ENCODE measurements around the gene PTMA. TPM values are rescaled to one million over a fixed set of nuclear protein-coding genes. Genes with fewer than 3 reads are reported as not detected.
A peak's percentile ranks its signal among the peaks of the same experiment; 100 is the strongest.
"Not testable (repeated sequence)": the region's sequence is repeated elsewhere in the genome, so short reads cannot be mapped to it uniquely, and the experiment has no call there.

Gene PTMA, protein sequence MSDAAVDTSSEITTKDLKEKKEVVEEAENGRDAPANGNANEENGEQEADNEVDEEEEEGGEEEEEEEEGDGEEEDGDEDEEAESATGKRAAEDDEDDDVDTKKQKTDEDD
- 1,000 to 10,000 TPM; 1,703 to 2,175 TPM for total RNA-seq

DNA sequence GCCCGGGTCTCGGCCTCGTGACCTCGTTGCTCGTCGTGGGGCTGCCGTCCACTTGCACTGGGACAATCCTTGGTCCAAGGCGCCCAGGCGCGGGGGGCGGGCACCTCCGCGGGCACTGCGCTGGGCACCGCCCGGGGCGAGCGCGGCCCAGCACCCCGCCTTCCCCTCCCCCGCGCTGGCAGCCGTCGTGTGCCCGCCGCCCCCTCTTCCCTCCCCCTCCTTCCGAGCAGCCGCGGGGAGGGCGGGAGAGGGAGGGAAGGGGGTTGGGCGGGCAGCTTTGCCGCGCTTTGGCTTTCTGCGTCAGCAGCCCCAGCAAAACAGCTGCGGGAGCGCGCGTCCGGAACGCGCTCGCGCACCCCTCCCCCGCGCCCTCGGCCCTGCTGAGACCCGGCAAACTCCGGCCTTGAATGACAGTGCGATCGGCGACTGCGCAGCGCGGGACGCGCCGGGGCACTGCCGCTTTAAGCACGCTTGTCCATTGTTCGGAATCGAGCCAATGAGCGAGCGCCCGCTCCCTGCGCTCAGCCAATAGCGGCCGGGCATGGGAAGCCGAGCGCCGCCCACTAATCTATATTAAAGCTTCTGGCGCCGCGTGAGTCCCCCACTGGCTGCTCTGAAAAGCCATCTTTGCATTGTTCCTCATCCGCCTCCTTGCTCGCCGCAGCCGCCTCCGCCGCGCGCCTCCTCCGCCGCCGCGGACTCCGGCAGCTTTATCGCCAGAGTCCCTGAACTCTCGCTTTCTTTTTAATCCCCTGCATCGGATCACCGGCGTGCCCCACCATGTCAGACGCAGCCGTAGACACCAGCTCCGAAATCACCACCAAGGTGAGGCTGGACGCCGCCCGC is at the start of gene PTMA:
Gene PTMA (plus strand): TSS at position 599 of the 846 bp plus-strand sequence. CDS start 182 bp downstream, at position 781.
- Mint-ChIP-seq H3K36me3 (peaks cover 37 to 43% of the 10 kb centered on the region in 2 donors), H3K9me3 (no peaks in the 10 kb centered on the region), H3K27ac (peak within 1 kb of the TSS; percentile 97 to 100)
- peak; percentile 74 to 78 for ATAC-seq
- peak; percentile 99 to 100 for DNase-seq (ENCODE audit: low spot score in 2 of 2)

DNA sequence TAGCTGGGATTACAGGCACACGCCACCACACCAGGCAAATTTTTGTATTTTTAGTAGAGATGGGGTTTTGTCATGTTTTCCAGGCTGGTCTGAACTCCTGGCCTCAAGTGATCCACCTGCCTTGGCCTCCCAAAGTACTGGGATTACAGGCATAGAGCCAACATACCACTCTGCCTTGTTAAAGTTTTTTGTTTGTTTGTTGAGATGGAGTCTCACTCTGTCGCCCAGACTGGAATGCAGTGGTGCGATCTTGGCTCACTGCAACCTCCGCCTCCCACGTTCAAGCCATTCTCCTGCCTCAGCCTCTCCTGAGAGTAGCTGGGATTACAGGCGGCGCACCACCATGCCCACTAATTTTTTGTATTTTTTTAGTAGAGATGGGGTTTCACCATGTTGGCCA is 48.3 kb upstream of the PTMA start:
- not testable (repeated sequence) for H3K27ac Mint-ChIP-seq; ATAC-seq; H3K9me3 Mint-ChIP-seq; DNase-seq (ENCODE audit: low spot score in 2 of 2)
- H3K36me3 Mint-ChIP-seq = peaks cover 0 to 19% of the 10 kb centered on the region in 2 donors

DNA sequence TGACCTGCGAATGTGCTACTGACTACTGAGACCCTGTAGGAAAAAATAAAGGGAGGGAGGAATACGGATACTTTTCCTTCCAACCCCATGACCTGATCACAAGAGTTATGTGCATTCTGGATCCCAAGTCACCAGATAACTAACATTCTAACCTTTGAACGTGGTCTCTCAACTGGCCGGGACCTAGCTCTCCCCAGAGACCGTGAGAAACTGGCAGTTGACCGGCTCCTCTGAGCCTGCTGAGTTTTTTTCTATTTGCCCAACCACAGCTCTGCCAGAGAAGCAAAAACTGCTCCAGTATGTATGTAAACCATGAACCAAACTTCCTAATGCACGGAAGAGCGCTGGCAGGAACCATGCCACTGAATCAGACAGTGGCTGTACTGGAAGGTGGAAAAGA is 47.5 kb upstream of the PTMA start:
- peaks cover 0 to 10% of the 10 kb centered on the region in 2 donors for H3K9me3 Mint-ChIP-seq
- ATAC-seq (no peak), DNase-seq (ENCODE audit: low spot score in 2 of 2) (no peak)
- peak overlapping the region in 1 of 2 donors; percentile 83 for H3K27ac Mint-ChIP-seq
- peaks cover 0 to 19% of the 10 kb centered on the region in 2 donors for H3K36me3 Mint-ChIP-seq

DNA sequence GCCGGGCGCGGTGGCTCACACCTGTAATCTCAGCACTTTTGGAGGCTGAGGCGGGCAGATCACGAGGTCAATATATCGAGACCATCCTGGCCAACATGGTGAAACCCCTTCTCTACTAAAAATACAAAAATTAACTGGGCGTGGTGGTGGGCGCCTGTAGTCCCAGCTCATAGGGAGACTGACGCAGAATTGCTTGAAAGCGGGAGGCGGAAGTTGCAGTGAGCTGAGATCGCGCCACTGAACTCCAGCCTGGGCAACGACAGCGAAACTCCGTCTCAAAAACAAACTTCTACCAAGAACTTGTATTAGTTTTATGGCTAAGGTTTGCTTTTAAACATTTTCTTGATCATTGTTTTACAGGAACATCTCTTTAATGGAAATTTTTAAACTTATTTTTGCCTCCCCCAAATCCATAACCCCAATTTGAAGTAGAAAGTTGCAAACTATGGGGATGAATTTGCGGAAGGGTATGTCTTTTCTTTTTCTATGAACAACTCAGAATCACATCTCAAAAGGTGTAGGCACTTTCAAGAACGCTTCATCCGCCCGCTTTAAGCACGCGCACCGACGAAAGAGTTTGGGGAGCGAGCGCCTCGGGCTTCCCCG is 46.8 kb upstream of the PTMA start:
- no peak for DNase-seq (ENCODE audit: low spot score in 2 of 2)
- H3K27ac Mint-ChIP-seq = peak overlapping the region; percentile 83 to 91
- H3K9me3 Mint-ChIP-seq = peaks cover 0 to 10% of the 10 kb centered on the region in 2 donors
- no peak for ATAC-seq
- H3K36me3 Mint-ChIP-seq = peaks cover 0 to 19% of the 10 kb centered on the region in 2 donors

DNA sequence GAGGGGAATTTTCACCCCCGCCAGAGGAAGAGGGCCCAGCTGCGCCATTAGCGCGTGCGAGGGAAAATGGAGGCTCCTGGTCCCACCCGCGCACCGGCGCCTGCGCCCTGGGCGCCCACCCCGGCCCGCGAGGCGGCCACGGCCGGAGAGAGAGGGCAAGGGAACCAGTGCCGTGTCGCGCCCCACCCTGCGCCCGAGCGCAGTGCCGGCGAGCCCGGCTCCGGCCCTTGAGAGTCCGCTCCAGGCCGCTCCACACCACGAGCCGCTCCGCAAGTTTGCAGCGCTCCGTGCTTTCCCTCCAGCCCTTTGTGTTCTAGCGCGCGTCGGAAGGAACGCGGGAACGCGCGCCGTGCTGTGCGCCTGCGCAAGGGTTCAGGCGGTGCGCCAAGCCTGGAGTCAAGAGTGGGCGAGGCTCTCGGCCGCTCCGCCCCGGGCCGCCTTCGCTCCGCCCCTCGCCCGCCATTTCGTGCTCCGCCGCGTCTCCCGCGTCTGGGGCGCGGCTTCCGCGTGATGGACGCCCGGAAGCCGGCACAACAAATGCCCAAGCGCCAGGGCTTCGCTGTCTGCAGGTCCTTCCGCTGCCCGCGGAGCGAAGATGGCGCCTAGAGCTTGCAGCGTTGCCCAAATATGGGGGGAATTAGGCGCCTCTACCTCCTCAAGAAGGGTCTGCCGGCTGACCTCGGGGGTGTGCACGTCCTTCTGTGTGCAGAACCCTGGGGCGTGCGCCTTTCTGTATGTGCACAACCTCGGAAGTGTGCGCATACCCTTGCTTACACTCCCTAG is 46.1 kb upstream of the PTMA start:
- peaks cover 0 to 19% of the 10 kb centered on the region in 2 donors for H3K36me3 Mint-ChIP-seq
- H3K9me3 Mint-ChIP-seq = peaks cover 0 to 10% of the 10 kb centered on the region in 2 donors
- peak; percentile 97 to 98 for DNase-seq (ENCODE audit: low spot score in 2 of 2)
- peak overlapping the region; percentile 83 to 91 for H3K27ac Mint-ChIP-seq
- ATAC-seq = peak; percentile 92 to 94

DNA sequence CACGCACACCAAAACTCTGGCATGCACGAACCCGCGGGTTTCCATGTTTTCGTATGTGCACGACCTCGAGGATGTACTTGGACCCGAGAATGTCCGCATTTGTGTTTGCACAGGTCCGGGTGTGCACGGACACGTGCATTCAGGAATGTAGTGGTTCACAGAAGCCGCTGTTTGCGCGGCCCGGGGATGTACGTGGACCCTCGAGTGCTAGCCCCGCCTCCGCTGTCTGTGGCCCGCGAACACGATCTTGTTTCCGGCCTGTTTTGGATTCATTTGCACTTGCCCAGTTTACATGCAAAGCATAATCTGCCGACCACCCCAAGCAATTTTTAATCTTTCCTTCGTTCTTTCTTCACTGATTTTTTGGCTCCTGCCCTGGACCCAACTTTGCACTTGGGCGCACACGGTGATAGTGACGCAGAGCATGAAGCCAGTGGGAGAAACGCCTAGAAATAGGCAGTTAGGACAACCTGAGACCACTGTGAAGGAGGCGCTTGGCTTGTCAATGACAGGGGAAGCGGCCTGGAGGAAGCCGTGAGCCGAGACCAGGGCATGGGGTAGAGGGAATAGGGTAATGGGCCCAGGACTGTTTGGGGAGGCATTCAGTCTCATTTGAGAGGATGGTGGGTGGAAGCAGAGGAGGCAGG is 45.4 kb upstream of the PTMA start:
- peaks cover 0 to 19% of the 10 kb centered on the region in 2 donors for H3K36me3 Mint-ChIP-seq
- no peak for ATAC-seq
- peak overlapping the region; percentile 73 to 83 for H3K27ac Mint-ChIP-seq
- peaks cover 0 to 10% of the 10 kb centered on the region in 2 donors for H3K9me3 Mint-ChIP-seq
- DNase-seq (ENCODE audit: low spot score in 2 of 2) = no peak

DNA sequence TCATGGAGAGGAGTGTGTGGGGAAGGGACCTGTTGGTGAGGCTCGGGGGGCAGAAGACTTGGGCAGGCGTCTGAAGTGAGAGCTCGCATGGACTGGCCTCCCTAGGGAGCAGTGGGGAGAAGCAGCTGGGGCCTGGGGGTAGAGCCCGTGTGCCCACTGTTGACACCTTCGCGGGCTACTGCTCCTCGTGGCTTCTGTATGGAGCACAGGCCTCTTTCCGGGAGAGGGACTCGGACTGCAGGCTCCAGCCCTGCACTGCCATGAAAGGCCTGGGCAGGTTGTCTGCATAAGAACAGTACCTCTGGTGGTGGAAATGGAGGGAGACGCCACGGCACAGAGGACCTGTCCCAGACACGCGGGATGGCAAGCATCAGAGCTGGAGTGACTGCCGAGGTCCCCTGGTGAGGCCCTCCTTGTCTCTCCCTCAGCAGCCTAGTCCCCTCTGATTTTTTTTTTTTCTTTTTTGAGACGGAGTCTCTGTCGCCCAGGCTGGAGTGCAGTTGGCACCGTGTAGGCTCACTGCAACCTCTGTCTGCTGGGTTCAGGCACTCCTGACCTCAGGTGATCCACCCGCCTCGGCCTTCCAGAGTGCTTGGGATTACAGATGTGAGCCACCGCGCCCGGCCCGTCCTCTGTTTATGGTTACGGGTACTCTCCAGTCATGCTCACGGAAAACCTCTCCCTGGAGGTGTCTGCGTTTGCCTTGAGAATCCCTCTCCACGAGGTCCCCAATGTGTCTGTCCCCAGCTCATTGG is 44.7 kb upstream of the PTMA start:
- H3K36me3 Mint-ChIP-seq = peaks cover 0 to 19% of the 10 kb centered on the region in 2 donors
- H3K9me3 Mint-ChIP-seq = peaks cover 0 to 10% of the 10 kb centered on the region in 2 donors
- DNase-seq (ENCODE audit: low spot score in 2 of 2) (no peak), ATAC-seq (no peak)
- peak overlapping the region in 1 of 2 donors; percentile 83 for H3K27ac Mint-ChIP-seq

DNA sequence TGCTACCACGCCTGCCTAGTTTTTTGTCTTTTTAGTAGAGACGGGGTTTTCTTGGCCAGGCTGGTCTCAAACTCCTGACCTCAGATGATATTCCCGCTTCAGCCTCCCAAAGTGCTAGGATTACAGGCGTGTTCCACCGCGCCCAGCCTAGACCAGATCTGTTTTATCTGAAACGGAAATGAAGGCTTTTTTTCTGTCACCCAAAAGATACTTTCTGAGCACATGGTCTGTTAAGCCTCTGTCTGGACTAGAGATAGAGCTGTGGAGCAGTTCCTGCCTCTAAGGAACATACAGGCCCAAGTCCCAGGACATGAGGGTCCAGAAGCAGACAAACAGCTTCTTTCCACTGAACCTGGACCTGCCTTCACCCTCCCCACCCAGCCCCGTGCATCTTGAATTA is 43.6 kb upstream of the PTMA start:
- Mint-ChIP-seq H3K27ac (no peak overlapping the region), H3K9me3 (peaks cover 0 to 10% of the 10 kb centered on the region in 2 donors), H3K36me3 (peaks cover 0 to 19% of the 10 kb centered on the region in 2 donors)
- no peak for ATAC-seq
- DNase-seq (ENCODE audit: low spot score in 2 of 2) = no peak

DNA sequence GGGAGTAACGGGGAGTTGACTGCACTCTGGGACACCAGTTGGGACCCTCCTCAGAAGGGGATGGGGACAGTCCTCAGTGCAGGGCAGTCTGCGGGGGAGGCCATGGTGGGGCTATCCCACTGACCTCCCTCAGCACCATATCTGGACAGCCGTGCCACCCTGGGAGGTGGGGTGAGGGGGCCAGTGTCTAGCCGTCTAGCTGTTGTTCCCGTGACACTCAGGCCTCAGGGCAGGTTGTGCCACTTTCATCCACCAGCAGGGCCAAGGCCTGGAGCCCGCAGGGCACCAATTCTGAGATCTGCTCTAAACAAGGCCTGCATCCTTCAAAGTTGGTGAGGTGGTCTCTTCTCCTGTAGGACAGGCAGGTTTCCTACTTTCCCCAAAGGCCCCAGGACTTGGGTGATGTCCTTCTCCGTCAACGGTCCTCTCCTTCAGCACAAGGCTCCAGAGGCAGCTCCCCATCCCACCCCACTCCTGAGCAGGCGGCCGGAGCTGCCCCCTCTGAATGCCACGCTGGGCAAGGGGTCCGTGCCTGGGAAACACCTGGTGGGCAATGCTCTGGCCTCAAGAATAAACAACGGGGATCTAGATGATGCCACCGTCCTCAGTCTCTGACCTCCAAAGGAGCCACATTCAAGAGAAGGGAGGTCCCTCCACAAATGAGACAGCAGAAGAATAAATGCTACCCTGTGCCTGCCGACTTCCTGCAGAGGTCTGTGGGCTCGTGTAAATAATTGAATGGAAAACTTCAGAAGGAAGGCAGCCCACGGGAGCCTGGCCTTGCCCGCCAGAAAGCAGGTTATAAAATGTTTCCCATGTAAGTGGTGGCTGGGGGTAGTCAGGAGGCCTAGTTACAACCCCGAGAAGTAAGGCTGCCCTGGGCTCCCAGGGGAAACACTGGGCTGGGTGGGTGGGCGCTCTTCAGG is 42.8 kb upstream of the PTMA start:
- DNase-seq (ENCODE audit: low spot score in 2 of 2) (no peak), ATAC-seq (no peak)
- Mint-ChIP-seq H3K36me3 (peaks cover 0 to 18% of the 10 kb centered on the region in 2 donors), H3K9me3 (peaks cover 0 to 10% of the 10 kb centered on the region in 2 donors), H3K27ac (peak overlapping the region in 1 of 2 donors; percentile 57)

DNA sequence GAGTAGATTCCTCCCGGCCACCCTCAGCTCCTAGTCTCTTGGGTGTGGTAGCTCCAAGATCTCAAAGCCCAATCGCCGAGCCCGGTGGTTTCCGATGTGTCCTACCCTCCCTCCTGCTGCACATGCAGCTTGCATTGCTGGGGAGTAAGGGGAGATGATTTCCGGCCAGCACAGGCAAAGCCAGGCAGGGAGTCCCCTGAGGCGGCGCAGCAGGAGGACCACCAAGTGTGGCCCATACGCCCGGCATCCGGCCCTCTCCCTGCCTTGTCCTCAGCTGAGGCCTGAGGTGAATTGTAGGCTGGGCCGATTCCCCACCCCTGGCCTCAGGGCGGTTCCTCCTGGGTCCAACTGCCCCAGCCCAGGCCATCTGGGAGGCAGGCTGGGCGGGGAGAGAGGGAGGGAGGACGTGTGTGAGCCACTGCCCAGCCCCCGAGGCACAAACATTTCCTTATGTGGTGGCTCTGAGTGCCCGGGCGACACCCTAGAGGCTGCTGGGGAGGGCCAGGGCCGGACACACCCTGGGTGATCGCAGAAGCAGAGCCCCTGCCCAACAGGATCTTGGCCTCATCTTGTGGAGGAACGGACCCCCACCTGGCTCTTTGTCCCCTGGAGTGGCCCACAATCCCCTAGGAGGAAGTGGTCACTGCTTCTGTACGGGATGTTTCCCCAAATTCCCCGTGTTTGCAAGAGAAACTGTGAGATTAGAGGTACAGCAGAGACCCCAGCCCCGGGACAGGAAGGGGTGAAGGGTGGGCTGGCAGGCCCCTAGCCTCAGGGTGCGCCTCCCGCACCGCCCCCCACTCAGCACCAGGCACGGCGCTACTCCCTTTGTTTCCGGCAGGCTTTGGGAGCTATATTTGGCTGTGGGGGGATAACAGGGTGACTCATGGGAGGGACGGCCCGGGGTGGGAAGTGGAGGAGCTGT is 41.9 kb upstream of the PTMA start:
- no peak for ATAC-seq
- Mint-ChIP-seq H3K9me3 (peaks cover 0 to 5% of the 10 kb centered on the region in 2 donors), H3K27ac (no peak overlapping the region), H3K36me3 (peaks cover 0 to 9% of the 10 kb centered on the region in 2 donors)
- DNase-seq (ENCODE audit: low spot score in 2 of 2) = no peak

DNA sequence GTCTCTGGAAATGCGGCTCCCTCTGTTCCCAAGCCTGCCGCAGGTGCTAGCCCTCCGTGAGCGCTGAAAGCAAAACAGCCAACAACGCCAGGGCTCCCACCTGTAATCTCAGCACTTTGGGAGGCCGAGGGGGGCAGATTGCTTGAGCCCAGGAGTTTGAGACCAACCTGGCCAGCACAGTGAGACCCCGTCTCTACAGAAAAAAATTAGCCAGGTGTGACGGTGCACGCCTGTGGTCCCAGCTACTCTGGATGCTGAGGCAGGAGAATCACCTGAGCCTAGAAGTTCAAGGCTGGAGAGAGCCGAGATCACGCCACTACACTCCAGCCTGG is 41.3 kb upstream of the PTMA start:
- Mint-ChIP-seq H3K9me3 (peaks cover 0 to 5% of the 10 kb centered on the region in 2 donors), H3K36me3 (peaks cover 0 to 7% of the 10 kb centered on the region in 2 donors), H3K27ac (no peak overlapping the region)
- DNase-seq (ENCODE audit: low spot score in 2 of 2) (no peak), ATAC-seq (no peak)

DNA sequence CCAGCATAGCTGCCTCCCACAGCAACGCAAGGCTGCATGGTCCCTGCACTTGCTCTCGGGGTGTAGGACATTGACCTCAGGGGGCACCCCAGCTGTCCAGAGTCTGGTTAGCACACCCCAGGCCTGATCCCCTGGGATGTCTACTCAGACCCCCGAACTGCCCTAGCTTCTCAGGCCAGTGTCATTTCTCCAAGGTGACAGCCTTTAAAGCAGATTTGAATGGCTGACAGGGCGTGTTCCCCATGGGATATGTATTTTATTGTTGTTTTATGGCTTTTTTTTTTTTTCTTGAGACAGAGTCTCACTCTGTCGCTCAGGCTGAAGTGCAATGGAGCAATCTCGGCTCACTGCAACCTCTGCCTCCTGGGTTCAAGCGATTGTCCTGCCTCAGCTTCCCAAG is 40.8 kb upstream of the PTMA start:
- Mint-ChIP-seq H3K9me3 (peaks cover 0 to 5% of the 10 kb centered on the region in 2 donors), H3K27ac (no peak overlapping the region), H3K36me3 (peaks cover 0 to 7% of the 10 kb centered on the region in 2 donors)
- no peak for DNase-seq (ENCODE audit: low spot score in 2 of 2)
- ATAC-seq = no peak

DNA sequence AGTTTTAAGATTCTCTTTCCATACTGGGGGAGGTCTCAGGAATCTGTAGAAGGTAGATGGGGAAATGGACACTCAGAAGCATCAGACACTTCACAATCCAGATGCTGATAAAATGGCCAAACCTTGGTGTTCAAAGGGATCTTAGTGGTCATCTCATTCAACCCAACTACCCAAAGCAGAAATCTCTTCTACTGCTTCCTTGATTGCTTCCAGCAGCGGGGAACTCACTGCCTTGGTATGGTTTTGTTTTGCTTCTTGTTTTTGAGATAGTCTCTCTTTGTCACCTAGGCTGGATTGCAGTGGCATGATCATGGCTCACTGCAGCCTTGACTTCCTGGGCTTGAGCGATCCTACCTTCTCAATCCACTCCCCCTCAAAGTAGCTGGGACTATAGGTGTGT is 39.3 kb upstream of the PTMA start:
- no peaks in the 10 kb centered on the region for H3K9me3 Mint-ChIP-seq

More for the DNA sequence above, 39.3 kb upstream of the PTMA start:
- ATAC-seq (no peak), DNase-seq (ENCODE audit: low spot score in 2 of 2) (no peak)
- peak overlapping the region in 1 of 2 donors; percentile 45 for H3K27ac Mint-ChIP-seq
- H3K36me3 Mint-ChIP-seq = no peaks in the 10 kb centered on the region

Measured in activated naive CD4-positive, alpha-beta T cell treated with anti-CD3 and anti-CD28 coated beads, Interleukin-2, amount 50 U/mL, for 72 hours (primary cell).